SK-N-MC (cell line): ENCODE results near the gene LPIN1.

Experiments
- EZH2 ChIP-seq: fragments of 200-600 bp; sonication (generic); IDR thresholded peaks from one replicate; pipeline ENCODE4 v1.6.1; 2017; ENCODE audit warnings: antibody characterized with exemption
- POLR2AphosphoS5 ChIP-seq: IDR thresholded peaks from 2 replicates; pipeline ENCODE4 v1.6.1; 2012; ENCODE audit warnings: mild to moderate bottlenecking, low read depth, low read length, borderline replicate concordance

- TF ChIP-seq POLR2AphosphoS5, result no peak
- TF ChIP-seq EZH2, result no peak
Observed at GRCh38 chr2:11718606-11719005, 27.8 kb upstream of the LPIN1 start.
